Osteoblast (primary cell): Measurements from ENCODE around the gene PLXNA3. TPM values are rescaled to one million over a fixed set of nuclear protein-coding genes. Genes with fewer than 3 reads are reported as not detected.

Source experiments
- DNase-seq: peaks from one replicate; pipeline ENCODE4 v3.0.0; 2011; ENCODE audit warnings: low spot score, mixed read lengths; ENCODE audit not compliant: insufficient read length; ENCODE audit errors: missing footprints
- H2AFZ ChIP-seq: 2 replicates; pipeline ENCODE4 v1.6.0; 2011; ENCODE audit warnings: mild to moderate bottlenecking, low read length
- H3K27ac ChIP-seq: 2 replicates; pipeline ENCODE4 v1.5.1; 2011; ENCODE audit warnings: mild to moderate bottlenecking, low read depth, low read length, moderate library complexity
- H3K27me3 ChIP-seq: 2 replicates; pipeline ENCODE4 v1.6.0; 2012; ENCODE audit warnings: mild to moderate bottlenecking, control low read depth, inconsistent platforms, low read length, moderate library complexity; ENCODE audit not compliant: insufficient read depth
- H3K36me3 ChIP-seq: 2 replicates; pipeline ENCODE4 v1.5.1; 2011; ENCODE audit warnings: mild to moderate bottlenecking, low read length, control low read depth, moderate library complexity; ENCODE audit not compliant: insufficient read depth
- H3K4me1 ChIP-seq: 2 replicates; pipeline ENCODE4 v1.5.1; 2011; ENCODE audit warnings: mild to moderate bottlenecking, low read length, control low read depth, moderate library complexity; ENCODE audit not compliant: insufficient read depth
- H3K4me2 ChIP-seq: 2 replicates; pipeline ENCODE4 v1.6.0; 2011; ENCODE audit warnings: mild to moderate bottlenecking, low read length; ENCODE audit not compliant: insufficient read depth
- H3K4me3 ChIP-seq: fragments of 200-600 bp; sonication (generic); 3 replicates; pipeline ENCODE4 v1.5.1; 2012; ENCODE audit warnings: mild to moderate bottlenecking, low read length, inconsistent platforms; ENCODE audit not compliant: insufficient read depth
- H3K79me2 ChIP-seq: 2 replicates; pipeline ENCODE4 v1.6.0; 2012; ENCODE audit warnings: mild to moderate bottlenecking, low read length, control low read depth, inconsistent platforms; ENCODE audit not compliant: insufficient read depth
- H3K9me3 ChIP-seq: 2 replicates; pipeline ENCODE4 v1.5.1; 2011; ENCODE audit warnings: low read depth, low read length, control low read depth
- H4K20me1 ChIP-seq: 2 replicates; pipeline ENCODE4 v1.6.0; 2012; ENCODE audit warnings: mild to moderate bottlenecking, low read length, control low read depth; ENCODE audit not compliant: insufficient read depth
- CTCF ChIP-seq: IDR thresholded peaks from 2 replicates; pipeline ENCODE4 v1.5.1; 2011; ENCODE audit warnings: mild to moderate bottlenecking, low read depth, low read length, moderate library complexity; ENCODE audit errors: extremely low read depth
- total RNA-seq: library from RNA; depleted of rRNA; stranded (reverse); fragments of >200 nt; gene quantifications from 2 replicates; pipeline ENCODE4 v1.2.3, GENCODE V29; 2012

PLXNA3 gene
- total RNA-seq, 1 donor, result 18.8 TPM

GRCh38 chrX:154512879-154513553 lies 54.9 kb downstream of the PLXNA3 start:
- H2AFZ ChIP-seq, result no peak overlapping the region
- H3K4me1 ChIP-seq, result peaks cover 5% of the 10 kb centered on the region
- H3K27ac ChIP-seq, result no peak overlapping the region
- H3K4me2 ChIP-seq, result no peak overlapping the region
- DNase-seq, result peak; percentile 6
- H3K9me3 ChIP-seq, result no peaks in the 10 kb centered on the region
- no peaks in the 10 kb centered on the region for H4K20me1 ChIP-seq
- H3K27me3 ChIP-seq, result no peaks in the 10 kb centered on the region
- TF ChIP-seq CTCF, result no peak
- H3K79me2 ChIP-seq, result peaks cover 10% of the 10 kb centered on the region
- H3K4me3 ChIP-seq, result no peak overlapping the region
- no peaks in the 10 kb centered on the region for H3K36me3 ChIP-seq

- Histone ChIP-seq H4K20me1 (no peaks in the 10 kb centered on the region), H2AFZ (no peak overlapping the region), H3K79me2 (peaks cover 10% of the 10 kb centered on the region), H3K9me3 (no peaks in the 10 kb centered on the region), H3K27ac (no peak overlapping the region), H3K4me1 (peaks cover 5% of the 10 kb centered on the region), H3K36me3 (no peaks in the 10 kb centered on the region), H3K4me2 (no peak overlapping the region), H3K4me3 (no peak overlapping the region), H3K27me3 (no peaks in the 10 kb centered on the region)
- DNase-seq, result no peak
- no peak for TF ChIP-seq CTCF
Measured at GRCh38 chrX:154513716-154514115, 55.6 kb downstream of the PLXNA3 start.

GRCh38 chrX:154515090-154515965 lies 57.2 kb downstream of the PLXNA3 start:
- Histone ChIP-seq H3K36me3 (no peaks in the 10 kb centered on the region), H2AFZ (peak overlapping the region; percentile 29), H3K27ac (peak overlapping the region; percentile 58), H3K4me1 (peaks cover 5% of the 10 kb centered on the region), H4K20me1 (no peaks in the 10 kb centered on the region), H3K27me3 (no peaks in the 10 kb centered on the region), H3K4me2 (peak overlapping the region; percentile 91), H3K9me3 (no peaks in the 10 kb centered on the region), H3K79me2 (peaks cover 10% of the 10 kb centered on the region), H3K4me3 (peak overlapping the region; percentile 76)
- no peak for TF ChIP-seq CTCF
- DNase-seq, result peak; percentile 82
